ENCODE results near the gene CYLC2.

DNA sequence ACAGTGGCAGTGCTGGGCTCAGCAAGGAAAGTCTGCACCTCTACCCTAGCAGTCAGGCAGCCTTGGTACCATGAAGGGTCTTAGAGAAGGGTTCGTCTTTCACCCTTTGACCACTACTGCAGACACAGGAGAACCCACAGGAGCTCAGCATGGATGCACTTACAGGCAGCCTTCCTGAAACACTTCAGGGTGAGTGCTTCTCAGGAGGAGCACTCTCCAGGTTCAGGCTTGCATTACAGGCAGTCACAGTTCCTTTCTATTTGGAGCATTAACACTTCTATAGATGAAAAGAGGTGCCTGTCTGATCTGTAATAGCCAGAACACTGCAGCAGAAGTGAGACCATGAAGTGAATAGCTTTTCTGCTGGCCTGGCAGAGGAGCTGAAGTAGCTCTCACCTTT, 8.7 kb upstream of the CYLC2 start:
- TF ChIP-seq, protein P1, sequence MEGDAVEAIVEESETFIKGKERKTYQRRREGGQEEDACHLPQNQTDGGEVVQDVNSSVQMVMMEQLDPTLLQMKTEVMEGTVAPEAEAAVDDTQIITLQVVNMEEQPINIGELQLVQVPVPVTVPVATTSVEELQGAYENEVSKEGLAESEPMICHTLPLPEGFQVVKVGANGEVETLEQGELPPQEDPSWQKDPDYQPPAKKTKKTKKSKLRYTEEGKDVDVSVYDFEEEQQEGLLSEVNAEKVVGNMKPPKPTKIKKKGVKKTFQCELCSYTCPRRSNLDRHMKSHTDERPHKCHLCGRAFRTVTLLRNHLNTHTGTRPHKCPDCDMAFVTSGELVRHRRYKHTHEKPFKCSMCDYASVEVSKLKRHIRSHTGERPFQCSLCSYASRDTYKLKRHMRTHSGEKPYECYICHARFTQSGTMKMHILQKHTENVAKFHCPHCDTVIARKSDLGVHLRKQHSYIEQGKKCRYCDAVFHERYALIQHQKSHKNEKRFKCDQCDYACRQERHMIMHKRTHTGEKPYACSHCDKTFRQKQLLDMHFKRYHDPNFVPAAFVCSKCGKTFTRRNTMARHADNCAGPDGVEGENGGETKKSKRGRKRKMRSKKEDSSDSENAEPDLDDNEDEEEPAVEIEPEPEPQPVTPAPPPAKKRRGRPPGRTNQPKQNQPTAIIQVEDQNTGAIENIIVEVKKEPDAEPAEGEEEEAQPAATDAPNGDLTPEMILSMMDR (IDR thresholded peaks at IDR 0.05 in 4 of 5, conservative IDR thresholded peaks at IDR 0.05 in 1 of 5) = no peak
- no peak for TF ChIP-seq POLR2A (IDR thresholded peaks at IDR 0.05)
